ENCODE measurements around the gene PLA2G4B. TPM values are rescaled to one million over a fixed set of nuclear protein-coding genes. Genes with fewer than 3 reads are reported as not detected.

Gene PLA2G4B
- total and polyA plus RNA-seq, 9 of the 15 experiments (the other 6 are each of a cell fraction or from before 2014, with no cell fraction given): 0.07 to 6.1 (median 2.8) TPM

GRCh38 chr15:41827880-41828806 is 10.5 kb upstream of the PLA2G4B start, which contains the start of gene JMJD7 (continued):
- TF ChIP-seq GABPB1 (CRISPR knock-in tag; IDR thresholded peaks at IDR 0.05) (peak; percentile 33; the same call in 1 of the 2 replicates), HMGN3 (IDR thresholded peaks at IDR 0.05; ENCODE audit: borderline replicate concordance, extremely low read depth, insufficient read length, low read depth, low read length) (peak; percentile 85), CCNT2 (IDR thresholded peaks at IDR 0.05; ENCODE audit: borderline replicate concordance, extremely low read depth, insufficient read length, low read depth, low read length) (peak; percentile 72), HES1 (IDR thresholded peaks at IDR 0.05; ENCODE audit: low read depth) (no peak), CUX1 (CRISPR knock-in tag; IDR thresholded peaks at IDR 0.05) (no peak), DMBX1 (CRISPR knock-in tag; IDR thresholded peaks at IDR 0.05; ENCODE audit: borderline replicate concordance) (0 out of 2 replicates have a peak, but pooled peaks have one; percentile 32), ZNF57 (CRISPR knock-in tag; IDR thresholded peaks at IDR 0.05) (no peak), ZBTB2 (IDR thresholded peaks at IDR 0.05) (peak; percentile 87)

Measured in K562 (cell line).